Ovary (tissue), 10 donors: Measurements from ENCODE around the gene ZNF579. TPM values are rescaled to one million over a fixed set of nuclear protein-coding genes. Genes with fewer than 3 reads are reported as not detected.

ENCODE experiments used
- DNase-seq, 5 donors: peaks; one replicate each; pipeline ENCODE4 v3.0.0-alpha.2; 2019 to 2020
- H3K27ac ChIP-seq, 2 donors: fragments of 200-600 bp; one replicate each; pipeline versions ENCODE4 v1.5.1 to v1.8.0; 2019 to 2022
- H3K27me3 ChIP-seq: fragments of 200-600 bp; one replicate; pipeline ENCODE4 v1.8.0; 2022
- H3K36me3 ChIP-seq: fragments of 200-600 bp; sonication (generic); one replicate; pipeline ENCODE4 v1.5.1; 2019
- H3K4me1 ChIP-seq: one replicate; pipeline ENCODE4 v1.8.1; 2013; ENCODE audit warnings: mild to moderate bottlenecking, moderate library complexity; ENCODE audit not compliant: insufficient read depth
- H3K4me3 ChIP-seq: fragments of 200-600 bp; sonication (generic); one replicate; pipeline ENCODE4 v1.5.1; 2017
- H3K9me3 ChIP-seq, 2 donors: fragments of 200-600 bp in 1 of 2; sonication (generic) in 1 of 2; one replicate each; pipeline versions ENCODE4 v1.5.1 to v1.8.1; 2013 to 2019; ENCODE audit warnings: mild to moderate bottlenecking in 1 of 2, moderate library complexity in 1 of 2
- EP300 ChIP-seq: sonication (generic); formaldehyde crosslinking; IDR thresholded peaks from one replicate; pipeline ENCODE4 v1.6.1; 2017; ENCODE audit warnings: antibody characterized with exemption
- POLR2A ChIP-seq: fragments of 450-650 bp; IDR thresholded peaks from one replicate; pipeline ENCODE4 v1.6.1; 2017; ENCODE audit warnings: antibody characterized with exemption, mild to moderate bottlenecking, moderate library complexity
- WGBS, 3 donors: extraction: QIAGEN DNeasy Blood & Tissue Kit in 1 of 3; methylation state at CpG; one replicate each; pipeline versions ENCODE4 v1.1.5 to v1.1.7; 2013 to 2017; 5-methylcytosine and 5-hydroxymethylcytosine counted together
- intact Hi-C, 4 donors: fragments of 100-400 bp; cut with DNase I; formaldehyde crosslinking; loops; one replicate each; pipeline versions ENCODE4 v1.11.0 to v1.15.1; 2022 to 2023
- long read RNA-seq, 3 donors: library from polyadenylated mRNA in 2 of 3; unstranded in 2 of 3; transcript quantifications; one replicate each; pipeline ENCODE4 v2.0.0 and lab custom pipeline, GENCODE V29; 2021 to 2026
- polyA plus RNA-seq, 2 donors: library from polyadenylated mRNA; stranded (reverse); fragments of 200-250 nt in 1 of 2; fragments of 350-450 nt in 1 of 2; fragmentation: Illumina TruSeq in 1 of 2; extraction: RNeasy Lipid Tissue Mini Kit (QIAGEN cat#74804) in 1 of 2; gene quantifications; one replicate each; pipeline ENCODE4 v1.2.3, GENCODE V29; 2013 to 2014
- total RNA-seq, 7 donors: library from RNA; depleted of rRNA in 2 of 7; stranded (reverse); fragments of >200 nt in 2 of 7; fragmentation: NEBNext Ultra II Directional in 3 of 7; extraction: Animal tissue kit (Norgen Biotek cat#: 25700) in 3 of 7; gene quantifications; one replicate each; pipeline versions ENCODE4 v1.1.0 to v1.2.4, GENCODE V29; 2016 to 2023
- TF ChIP-seq, protein P1 (sequence below), 3 donors: fragments of 450-650 bp in 2 of 3; fragments of 200-600 bp in 1 of 3; IDR thresholded peaks; one replicate each; pipeline versions ENCODE4 v1.5.1 to v1.8.0; 2016 to 2022; ENCODE audit warnings: antibody characterized with exemption in 3 of 3, mild to moderate bottlenecking in 1 of 3
- donor health status: DM: no; HTN: no; CAD: no; lungs with moderate emphysema.
- donor health status: DM: no; HTN: no; CAD: no.
- donor health status: Bipolar disorder and iron deficiency.
- donor health status: DM: yes; HTN: yes; CAD: no.
- donor health status: DM: no; HTN: no; CAD: no.
- donor health status: DM: yes; HTN: yes; CAD: no.

The ZNF579 gene, protein sequence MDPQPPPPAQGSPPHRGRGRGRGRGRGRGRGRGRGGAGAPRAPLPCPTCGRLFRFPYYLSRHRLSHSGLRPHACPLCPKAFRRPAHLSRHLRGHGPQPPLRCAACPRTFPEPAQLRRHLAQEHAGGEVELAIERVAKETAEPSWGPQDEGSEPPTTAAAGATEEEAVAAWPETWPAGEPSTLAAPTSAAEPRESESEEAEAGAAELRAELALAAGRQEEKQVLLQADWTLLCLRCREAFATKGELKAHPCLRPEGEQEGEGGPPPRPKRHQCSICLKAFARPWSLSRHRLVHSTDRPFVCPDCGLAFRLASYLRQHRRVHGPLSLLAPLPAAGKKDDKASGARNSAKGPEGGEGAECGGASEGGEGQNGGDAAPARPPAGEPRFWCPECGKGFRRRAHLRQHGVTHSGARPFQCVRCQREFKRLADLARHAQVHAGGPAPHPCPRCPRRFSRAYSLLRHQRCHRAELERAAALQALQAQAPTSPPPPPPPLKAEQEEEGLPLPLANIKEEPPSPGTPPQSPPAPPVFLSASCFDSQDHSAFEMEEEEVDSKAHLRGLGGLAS
- total RNA-seq: 10 to 100 TPM in 5 of 7 donors, 1 to 10 TPM in 2; 2.7 to 24.4 (median 16.8) TPM
- 10 to 100 TPM in 1 of 2 donors, 1 to 10 TPM in 1; 5.6 to 10.5 TPM for polyA plus RNA-seq
- long read RNA-seq, donor 1: 0 reads
- long read RNA-seq, donor 2, partial matches to known transcripts: 0 of 4 reads
- long read RNA-seq, donor 2, other reads (novel, unspliced or antisense): 0 of 4 reads
- long read RNA-seq, donor 3, transcript ZNF579-201 (2 exons, 2,899 nt): major isoform, 16 of 26 reads
- long read RNA-seq, donor 3, partial matches to known transcripts: 1 of 26 reads
- long read RNA-seq, donor 3, other reads (novel, unspliced or antisense): 9 of 26 reads

DNA sequence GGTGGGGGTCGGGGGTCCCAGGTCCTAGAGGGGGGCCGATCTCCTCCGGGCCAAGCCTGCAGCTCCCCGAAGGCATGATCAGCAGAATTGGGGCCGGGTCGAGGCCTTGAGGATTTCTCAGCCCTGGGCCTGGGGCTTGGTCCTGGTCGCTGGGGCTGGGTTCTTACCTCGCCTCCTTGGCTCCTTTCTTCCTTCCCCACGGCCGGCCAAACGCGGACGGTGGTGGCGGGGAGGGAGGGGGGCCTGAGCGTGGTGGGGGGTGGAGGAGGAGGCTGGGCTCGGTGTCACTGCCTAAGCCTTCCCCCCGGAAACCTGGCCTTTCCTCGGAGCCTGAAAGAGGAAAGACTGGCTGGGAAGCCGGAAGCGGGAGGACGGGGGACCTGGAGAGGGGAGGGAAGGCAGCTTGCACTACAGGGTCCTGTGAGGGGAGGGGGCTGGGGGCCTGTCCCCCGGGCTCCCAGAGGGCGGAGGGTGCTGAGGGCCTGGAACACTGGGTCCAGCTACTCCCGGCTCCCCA is at the start of gene ZNF579:
TSS of gene ZNF579 (minus strand) at position 221 of the 517 bp plus-strand sequence. CDS start 1,209 bp downstream, outside the sequence.
- H3K9me3 ChIP-seq: no peaks in the 10 kb centered on the region
- no peaks in the 10 kb centered on the region for H3K27me3 ChIP-seq
- DNase-seq: peak; percentile 85 to 92 (median 91)
- intact Hi-C loops: no loop called here
- peaks cover 9% of the 10 kb centered on the region for H3K4me1 ChIP-seq
- TF ChIP-seq POLR2A (peak; percentile 22), EP300 (no peak)
- TF ChIP-seq, protein P1, sequence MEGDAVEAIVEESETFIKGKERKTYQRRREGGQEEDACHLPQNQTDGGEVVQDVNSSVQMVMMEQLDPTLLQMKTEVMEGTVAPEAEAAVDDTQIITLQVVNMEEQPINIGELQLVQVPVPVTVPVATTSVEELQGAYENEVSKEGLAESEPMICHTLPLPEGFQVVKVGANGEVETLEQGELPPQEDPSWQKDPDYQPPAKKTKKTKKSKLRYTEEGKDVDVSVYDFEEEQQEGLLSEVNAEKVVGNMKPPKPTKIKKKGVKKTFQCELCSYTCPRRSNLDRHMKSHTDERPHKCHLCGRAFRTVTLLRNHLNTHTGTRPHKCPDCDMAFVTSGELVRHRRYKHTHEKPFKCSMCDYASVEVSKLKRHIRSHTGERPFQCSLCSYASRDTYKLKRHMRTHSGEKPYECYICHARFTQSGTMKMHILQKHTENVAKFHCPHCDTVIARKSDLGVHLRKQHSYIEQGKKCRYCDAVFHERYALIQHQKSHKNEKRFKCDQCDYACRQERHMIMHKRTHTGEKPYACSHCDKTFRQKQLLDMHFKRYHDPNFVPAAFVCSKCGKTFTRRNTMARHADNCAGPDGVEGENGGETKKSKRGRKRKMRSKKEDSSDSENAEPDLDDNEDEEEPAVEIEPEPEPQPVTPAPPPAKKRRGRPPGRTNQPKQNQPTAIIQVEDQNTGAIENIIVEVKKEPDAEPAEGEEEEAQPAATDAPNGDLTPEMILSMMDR (IDR thresholded peaks at IDR 0.05): no peak
- H3K27ac ChIP-seq: peak within 1 kb of the TSS; percentile 88 to 96
- peak within 1 kb of the TSS; percentile 68 for H3K4me3 ChIP-seq
- no peaks in the 10 kb centered on the region for H3K36me3 ChIP-seq
- WGBS, 3 donors: 1 to 2% (median 1%) methylated on average over 17 to 24 of the region's 24 CpGs

DNA sequence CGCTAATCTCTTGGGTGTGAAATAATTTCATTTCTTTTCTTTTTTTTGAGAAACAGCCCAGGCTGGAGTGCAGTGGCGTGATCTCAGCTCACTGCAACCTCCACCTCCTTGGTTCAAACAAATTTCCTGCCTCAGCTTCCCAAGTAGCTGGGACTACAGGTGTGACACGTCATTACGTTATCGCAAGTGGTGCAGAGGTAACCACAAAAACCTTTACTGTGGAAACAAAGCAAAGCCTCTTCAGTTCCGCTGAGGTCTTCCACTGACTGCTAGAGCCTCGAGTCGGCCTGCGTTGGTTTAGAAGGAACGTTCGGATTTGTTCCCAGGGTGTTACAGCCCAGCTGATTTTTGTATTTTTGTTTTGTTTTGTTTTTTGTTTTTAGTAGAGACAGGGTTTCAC is 45.7 kb upstream of the ZNF579 start:
- Histone ChIP-seq H3K4me1 (peaks cover 4% of the 10 kb centered on the region), H3K36me3 (no peaks in the 10 kb centered on the region), H3K27me3 (no peaks in the 10 kb centered on the region), H3K27ac (no peak overlapping the region), H3K4me3 (no peak overlapping the region), H3K9me3 (no peaks in the 10 kb centered on the region)
- intact Hi-C loops: no loop called here
- no peak for DNase-seq
- TF ChIP-seq, protein P1 (IDR thresholded peaks at IDR 0.05): no peak
- TF ChIP-seq POLR2A (no peak), EP300 (no peak)
- 82 to 87% (median 85%) methylated on average over 11 of the region's 11 CpGs for WGBS, 3 donors

GRCh38 chr19:55625004-55625326 is 44.3 kb upstream of the ZNF579 start:
- DNase-seq: peak in 1 of 5 donors; percentile 45
- Histone ChIP-seq H3K9me3 (no peaks in the 10 kb centered on the region), H3K4me1 (peaks cover 4% of the 10 kb centered on the region), H3K27me3 (no peaks in the 10 kb centered on the region), H3K4me3 (peak overlapping the region; percentile 60), H3K27ac (peak overlapping the region in 1 of 2 donors; percentile 90), H3K36me3 (no peaks in the 10 kb centered on the region)
- intact Hi-C loops: no loop called here
- WGBS, 3 donors: 14 to 24% (median 19%) methylated on average over 11 of the region's 11 CpGs
- no peak for TF ChIP-seq EP300
- TF ChIP-seq POLR2A: no peak
- TF ChIP-seq, protein P1 (IDR thresholded peaks at IDR 0.05): no peak
